Endothelial cell of umbilical vein (primary cell): Measurements from ENCODE around the gene TUB.

ENCODE experiments used
- CTCF ChIP-seq, 2 donors: IDR thresholded peaks; 1 replicate in 1 of 2; 2 replicates in 1 of 2; pipeline ENCODE4 v1.5.1; 2011; ENCODE audit warnings: low read length in 2 of 2, mild to moderate bottlenecking in 2 of 2, moderate library complexity in 2 of 2, control low read depth in 1 of 2, inconsistent platforms in 1 of 2, low read depth in 1 of 2; ENCODE audit not compliant: insufficient read depth in 1 of 2; ENCODE audit errors: extremely low read depth in 1 of 2
- POLR2A ChIP-seq: IDR thresholded peaks from 2 replicates; pipeline ENCODE4 v1.6.1; 2012; ENCODE audit warnings: low read depth, mild to moderate bottlenecking, control low read depth, low read length

GRCh38 chr11:8085011-8085645, 4.1 kb downstream of the TUB start:
- TF ChIP-seq POLR2A, result no peak
- TF ChIP-seq CTCF (IDR thresholded peaks at IDR 0.05; ENCODE audit: extremely low read depth in 1 of 2, insufficient read depth in 1 of 2, low read depth in 1 of 2, low read length in 2 of 2), result no peak
